ENCODE data around the gene KCTD8.
"Not testable (repeated sequence)": the region's sequence is repeated elsewhere in the genome, so short reads cannot be mapped to it uniquely, and the experiment has no call there.

Gene KCTD8

GRCh38 chr4:44320833-44321232 lies 127.8 kb downstream of the KCTD8 start:
- DNase-seq: no peak

DNA sequence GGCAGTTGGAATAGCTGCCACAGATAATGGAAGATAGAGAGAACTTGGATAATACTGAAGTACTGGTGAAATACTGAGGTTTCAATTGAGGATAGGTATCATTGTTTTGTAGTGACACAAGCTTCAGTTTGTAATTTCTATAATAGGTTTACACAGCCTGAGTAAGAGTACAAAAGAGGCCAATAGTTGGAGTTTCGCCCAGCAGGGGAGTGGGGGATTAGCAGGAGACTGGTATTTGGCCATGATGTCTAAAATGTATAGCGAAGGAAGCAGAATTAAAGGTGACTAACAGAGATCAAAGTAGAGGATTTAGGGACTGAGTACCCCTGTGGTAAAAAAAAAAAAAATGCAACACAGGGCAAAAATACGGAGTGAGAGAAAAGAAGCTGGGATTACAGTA lies 129.5 kb downstream of the KCTD8 start:
- DNase-seq: no peak

DNA sequence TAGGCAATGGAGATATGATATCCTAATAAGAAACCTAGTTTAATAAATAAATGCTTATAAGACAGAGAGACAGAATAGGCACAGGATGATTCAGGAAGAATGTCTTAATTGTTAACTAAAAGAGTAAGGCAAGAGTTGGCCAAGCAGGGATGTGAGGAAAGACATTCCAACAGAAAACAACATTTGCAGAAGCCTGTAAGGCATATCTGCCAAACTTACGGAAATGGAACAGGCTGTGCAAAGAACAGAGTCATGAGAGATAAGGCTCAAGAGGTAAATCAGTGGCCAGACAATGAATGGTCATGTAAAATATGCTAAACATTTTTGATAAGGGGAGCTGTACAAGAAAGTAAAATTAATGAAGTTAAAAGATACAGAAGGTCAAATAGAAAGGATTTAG lies 134.9 kb downstream of the KCTD8 start:
- no peak for DNase-seq

DNA sequence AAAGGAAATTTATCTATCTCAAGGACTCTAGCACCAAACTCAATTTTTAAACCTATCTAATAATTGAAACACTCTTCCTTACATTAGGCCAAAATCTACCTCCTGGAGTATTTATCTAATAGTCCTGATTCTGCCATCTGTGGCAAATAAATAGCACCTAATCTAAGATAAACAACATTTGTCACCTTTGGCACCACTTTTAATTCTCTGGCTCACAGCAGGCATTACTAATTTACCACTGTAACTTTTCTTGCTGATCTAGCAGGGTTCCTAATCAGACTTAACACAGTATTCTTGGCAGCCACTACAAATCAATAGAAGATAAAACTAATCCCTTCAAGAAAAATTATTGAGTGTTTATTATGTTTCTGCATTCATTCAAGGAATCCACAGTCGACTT lies 161.1 kb downstream of the KCTD8 start:
- DNase-seq: no peak

- no peak for DNase-seq
These were observed 169.1 kb downstream of the KCTD8 start for GRCh38 chr4:44279469-44279868.

DNA sequence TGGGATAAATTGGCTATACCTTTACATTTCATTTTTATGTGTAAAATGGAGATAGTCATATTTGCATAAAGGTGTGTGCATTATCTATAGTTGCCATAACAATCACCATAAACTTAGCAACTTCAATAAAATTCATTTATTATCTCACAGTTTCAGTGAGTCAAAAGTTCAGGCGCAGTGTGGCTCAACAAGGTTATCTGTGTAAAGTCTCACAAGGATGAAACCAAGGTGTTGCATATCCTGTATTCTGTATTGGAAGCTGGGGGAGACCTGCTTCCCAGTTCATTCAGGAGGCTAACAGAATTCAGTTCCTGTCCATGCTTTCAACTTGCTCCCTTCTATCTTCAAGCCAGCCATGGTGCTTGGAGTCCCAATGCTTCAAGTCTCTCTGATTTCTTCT lies 169.5 kb downstream of the KCTD8 start:
- no peak for DNase-seq

GRCh38 chr4:44257461-44257860 lies 191.1 kb downstream of the KCTD8 start:
- no peak for DNase-seq

- DNase-seq: no peak
These were observed 192.2 kb downstream of the KCTD8 start for GRCh38 chr4:44256414-44256813.

GRCh38 chr4:44237643-44238042 lies 211.0 kb downstream of the KCTD8 start:
- no peak for DNase-seq

- no peak for DNase-seq
These were observed 212.7 kb downstream of the KCTD8 start for GRCh38 chr4:44235897-44236296.

DNA sequence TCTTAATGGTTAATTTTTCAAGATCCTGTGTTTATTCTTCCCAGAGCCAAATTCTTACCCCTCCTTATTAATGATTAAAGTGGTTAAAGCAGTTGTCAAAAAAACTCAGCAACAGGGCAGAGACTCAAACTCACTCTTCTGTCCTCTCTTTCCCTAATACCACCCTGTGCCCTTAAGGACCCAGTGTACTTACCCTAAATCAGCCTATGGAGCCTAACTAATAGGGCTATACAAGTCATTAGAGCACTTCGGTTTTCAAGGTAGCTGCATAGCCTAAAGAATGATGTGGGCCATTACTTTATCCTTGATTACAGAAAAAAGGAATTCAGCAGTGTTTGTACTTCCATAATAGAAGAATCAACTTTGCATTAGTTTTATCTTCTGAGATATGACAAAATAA lies 216.3 kb downstream of the KCTD8 start:
- no peak for DNase-seq

DNA sequence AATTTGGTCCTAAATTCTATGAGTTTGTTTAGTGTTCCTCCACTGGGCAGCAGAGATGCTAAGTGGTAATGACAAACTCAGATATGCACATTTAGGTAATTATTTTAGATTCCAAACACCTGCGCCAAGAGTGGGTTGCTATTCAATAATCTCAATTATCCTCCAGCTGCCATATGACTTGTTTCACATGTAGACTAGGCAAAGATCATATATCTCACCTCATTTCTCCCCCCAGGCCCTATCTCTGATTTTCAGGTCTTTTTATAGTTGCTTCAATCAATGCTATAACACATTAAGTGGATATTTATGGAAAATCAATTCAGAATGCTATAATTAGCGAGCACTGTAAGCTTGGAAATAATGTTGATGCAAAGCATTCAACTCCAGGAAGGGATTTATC lies 217.6 kb downstream of the KCTD8 start:
- DNase-seq: no peak

- no peak for DNase-seq
These were observed 220.3 kb downstream of the KCTD8 start for GRCh38 chr4:44228326-44228725.

- DNase-seq: no peak
These were observed 227.2 kb downstream of the KCTD8 start for GRCh38 chr4:44221407-44221806.

DNA sequence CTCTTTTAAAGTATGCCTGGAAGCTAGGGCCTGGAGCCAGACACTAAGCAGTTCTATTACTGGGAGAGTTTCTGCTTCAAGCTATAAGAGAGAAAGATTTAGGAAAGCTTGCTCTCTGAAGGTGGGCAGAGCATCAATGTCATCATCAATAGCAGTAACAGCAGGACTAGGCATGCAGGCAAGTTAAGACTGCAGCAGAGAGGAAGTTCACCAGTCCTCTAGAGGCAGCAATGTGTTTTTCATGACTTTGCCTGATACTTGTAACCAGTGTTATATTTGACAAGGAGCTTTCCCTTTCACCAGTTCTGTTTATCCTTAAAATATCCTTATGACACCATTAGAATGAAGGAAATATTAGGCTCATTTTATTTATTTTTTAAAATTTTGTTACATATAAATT lies 237.9 kb downstream of the KCTD8 start:
- no peak for DNase-seq

DNA sequence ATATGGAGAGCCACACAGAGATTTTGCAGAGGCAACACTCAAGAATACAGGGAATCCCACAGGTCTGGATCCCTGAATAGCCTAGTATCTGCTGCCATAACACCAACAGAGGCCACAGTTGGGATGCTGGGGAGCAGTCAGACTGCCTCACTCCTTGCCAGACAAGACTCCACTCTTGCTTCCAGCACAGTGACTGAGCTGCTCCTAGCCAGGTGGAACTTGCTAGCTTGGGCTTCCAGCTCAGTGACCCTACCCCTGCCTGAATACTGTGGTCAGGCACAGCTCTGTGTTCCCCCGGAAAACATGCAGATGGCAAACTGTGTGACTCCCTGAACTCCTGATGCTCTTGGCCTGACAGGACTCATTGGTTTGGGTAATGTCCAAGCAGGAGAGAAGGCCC lies 251.8 kb downstream of the KCTD8 start:
- DNase-seq: no peak

GRCh38 chr4:44194365-44194764 lies 254.2 kb downstream of the KCTD8 start:
- DNase-seq: no peak

DNA sequence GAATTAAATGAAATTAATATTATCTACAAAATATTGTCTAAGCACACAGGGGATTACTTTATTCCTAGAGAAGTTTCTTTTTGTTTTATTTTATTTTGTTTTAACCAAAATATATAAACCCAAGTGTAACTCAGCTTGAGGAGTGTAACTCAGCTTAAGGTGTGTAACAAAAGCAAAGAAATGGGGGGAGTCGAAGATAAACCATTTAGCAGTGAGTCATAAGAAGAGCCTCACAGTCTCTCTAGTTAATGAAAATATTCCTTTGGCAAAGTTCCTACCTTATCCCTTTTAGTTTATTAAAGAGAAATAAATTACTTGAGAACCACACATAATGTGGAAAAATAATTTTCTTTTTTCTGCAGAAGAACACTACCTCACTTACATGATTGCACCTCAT lies 261.8 kb downstream of the KCTD8 start:
- DNase-seq: no peak

GRCh38 chr4:44186096-44186849 lies 262.3 kb downstream of the KCTD8 start:
- no peak for DNase-seq

DNA sequence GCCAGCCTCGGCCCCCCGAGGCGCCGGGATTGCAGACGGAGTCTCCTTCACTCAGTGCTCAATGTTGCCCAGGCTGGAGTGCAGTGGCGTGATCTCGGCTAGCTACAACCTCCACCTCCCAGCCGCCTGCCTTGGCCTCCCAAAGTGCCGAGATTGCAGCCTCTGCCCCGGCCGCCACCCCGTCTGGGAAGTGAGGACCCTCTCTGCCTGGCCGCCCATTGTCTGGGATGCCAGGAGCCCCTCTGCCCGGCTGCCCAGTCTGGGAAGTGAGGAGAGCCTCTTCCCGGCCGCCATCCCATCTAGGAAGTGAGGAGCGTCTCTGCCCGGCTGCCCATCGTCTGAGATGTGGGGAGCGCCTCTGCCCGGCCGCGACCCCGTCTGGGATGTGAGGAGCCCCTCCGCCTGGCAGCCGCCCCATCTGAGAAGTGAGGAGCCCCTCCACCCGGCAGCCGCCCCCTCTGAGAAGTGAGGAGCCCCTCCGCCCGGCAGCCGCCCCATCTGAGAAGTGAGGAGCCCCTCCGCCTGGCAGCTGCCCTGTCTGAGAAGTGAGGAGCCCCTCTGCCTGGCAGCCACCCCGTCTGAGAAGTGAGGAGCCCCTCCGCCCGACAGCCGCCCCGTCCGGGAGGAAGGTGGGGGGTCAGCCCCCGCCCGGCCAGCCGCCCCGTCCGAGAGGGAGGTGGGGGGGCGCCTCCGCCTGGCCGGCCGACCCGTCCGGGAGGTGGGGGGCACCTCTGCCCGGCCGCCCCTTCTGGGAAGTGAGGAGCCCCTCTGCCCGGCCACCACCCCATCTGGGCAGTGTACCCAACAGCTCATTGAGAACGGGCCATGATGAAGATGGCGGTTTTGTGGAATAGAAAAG lies 266.9 kb downstream of the KCTD8 start:
- not testable (repeated sequence) for DNase-seq

DNA sequence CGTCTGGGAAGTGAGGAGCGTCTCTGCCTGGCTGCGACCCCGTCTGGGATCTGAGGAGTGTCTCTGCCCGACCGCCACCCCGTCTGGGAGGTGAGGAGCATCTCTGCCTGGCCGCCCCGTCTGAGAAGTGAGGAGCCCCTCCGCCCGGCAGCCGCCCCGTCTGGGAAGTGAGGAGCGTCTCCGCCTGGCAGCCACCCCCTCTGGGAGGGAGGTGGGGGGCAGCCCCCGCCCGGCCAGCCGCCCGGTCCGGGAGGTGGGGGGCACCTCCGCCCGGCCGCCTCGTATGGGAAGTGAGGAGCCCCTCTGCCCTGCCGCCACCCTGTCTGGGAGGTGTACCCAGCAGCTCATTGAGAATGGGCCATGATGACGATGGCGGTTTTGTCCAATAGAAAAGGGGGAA lies 280.8 kb downstream of the KCTD8 start:
- not testable (repeated sequence) for DNase-seq

GRCh38 chr4:44165938-44166337 lies 282.7 kb downstream of the KCTD8 start:
- no peak for DNase-seq

DNA sequence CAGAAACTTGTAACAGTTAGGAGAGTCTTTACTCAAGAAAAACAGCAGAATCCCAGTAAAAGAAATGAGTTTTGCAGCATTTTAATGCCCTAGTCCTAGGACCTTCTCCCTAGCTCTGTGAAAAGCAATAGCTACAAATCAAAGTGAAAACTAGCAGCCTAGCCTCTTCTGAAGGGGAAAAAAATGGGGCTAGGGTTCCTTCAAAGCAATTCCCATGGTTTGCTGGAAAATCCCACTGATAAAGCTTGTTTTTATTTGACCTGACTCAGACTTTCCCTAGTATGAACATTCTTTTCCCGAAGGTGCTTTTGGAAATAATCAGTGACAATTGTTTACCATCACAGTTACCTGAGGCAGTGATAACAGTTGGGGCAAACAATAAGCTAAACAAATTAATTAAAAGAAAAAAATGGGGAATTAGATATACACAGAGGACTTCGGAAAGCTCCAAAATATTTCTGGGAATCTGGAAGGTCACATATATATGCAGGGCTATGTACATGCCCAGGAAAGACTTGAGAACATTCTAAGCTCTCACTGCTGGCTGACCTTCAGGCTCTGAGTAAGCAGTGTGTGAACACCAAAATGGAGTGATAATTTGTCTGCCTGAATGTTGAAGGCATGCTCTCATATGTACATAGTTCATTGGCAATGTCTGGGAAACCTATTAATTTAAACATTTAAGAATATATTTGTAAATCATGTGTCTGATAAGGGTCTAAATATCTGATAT lies 285.9 kb downstream of the KCTD8 start:
- DNase-seq: no peak

DNA sequence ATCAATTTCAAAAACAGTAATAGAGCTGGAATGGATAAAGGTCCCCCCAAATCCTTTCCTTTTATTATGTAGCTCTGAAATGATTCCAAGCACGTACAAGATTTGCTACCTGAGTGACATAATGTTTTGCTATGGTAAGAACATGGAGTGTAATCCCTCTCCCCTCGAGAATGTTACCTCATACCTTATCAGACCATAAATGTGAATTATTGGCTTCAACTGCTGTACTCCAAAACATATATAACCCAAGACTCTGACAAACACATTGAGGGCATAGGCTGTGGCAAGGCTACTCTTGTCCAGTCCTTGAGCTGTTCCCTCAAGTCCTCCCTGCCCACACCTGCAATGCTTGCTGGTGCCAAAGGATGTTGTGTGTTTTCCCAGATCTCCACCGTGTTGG lies 286.9 kb downstream of the KCTD8 start:
- DNase-seq: no peak
